IMR-90 (cell line): Measurements from ENCODE around the gene RNF123. TPM values are rescaled to one million over a fixed set of nuclear protein-coding genes. Genes with fewer than 3 reads are reported as not detected.
A peak's percentile ranks its signal among the peaks of the same experiment; 100 is the strongest.

Experiments used
- ATAC-seq: fragments of 200-7000 bp; cut with Tn5 transposase; 2 replicates; pipeline ENCODE4 v1.9.1; 2020; ENCODE audit warnings: low read depth, mild to moderate bottlenecking, moderate library complexity
- BruUV-seq: library from RNA; stranded (reverse); fragments of 400-500 nt; replicated peaks from 2 replicates; lab custom pipeline; 2021; lab: Mats Ljungman, UMichigan
- CTCF ChIA-PET: fragments of 300-600 bp; formaldehyde crosslinking; extraction: SDS; loops from one replicate; lab custom pipeline; 2021; ENCODE audit warnings: antibody characterized with exemption; lab: Yijun Ruan, JAX
- POLR2A ChIA-PET: fragments of 300-600 bp; sonication (Branson Sonifier 250); formaldehyde crosslinking; loops from one replicate; lab custom pipeline; 2022; ENCODE audit warnings: antibody characterized with exemption; ENCODE audit not compliant: unreplicated experiment; lab: Charles Lee
- DNase-seq: peaks from one replicate; pipeline ENCODE4 v3.0.0; 2013
- H2AFZ ChIP-seq: replicated peaks from 2 replicates; pipeline ENCODE3; 2013; ENCODE audit warnings: low read length, mild to moderate bottlenecking; ENCODE audit not compliant: poor library complexity
- H2AK5ac ChIP-seq: 2 replicates; pipeline ENCODE4 v1.6.1; 2013; ENCODE audit warnings: low read depth, low read length, inconsistent platforms
- H2AK9ac ChIP-seq: replicated peaks from 2 replicates; pipeline ENCODE3; 2013; ENCODE audit warnings: mild to moderate bottlenecking, low read depth, low read length, moderate library complexity; ENCODE audit not compliant: poor library complexity
- H2BK120ac ChIP-seq: 2 replicates; pipeline ENCODE4 v1.6.1; 2013; ENCODE audit warnings: low read depth, low read length, inconsistent platforms
- H2BK15ac ChIP-seq: 3 replicates; pipeline ENCODE4 v1.6.1; 2013; ENCODE audit warnings: low read depth, low read length, inconsistent platforms
- H2BK20ac ChIP-seq: 2 replicates; pipeline ENCODE4 v1.6.1; 2013; ENCODE audit warnings: low read depth, mild to moderate bottlenecking, inconsistent platforms, low read length, moderate library complexity
- H2BK5ac ChIP-seq: 2 replicates; pipeline ENCODE4 v1.6.1; 2013; ENCODE audit warnings: mild to moderate bottlenecking, low read depth, low read length, inconsistent platforms; ENCODE audit not compliant: poor library complexity, severe bottlenecking
- H3K14ac ChIP-seq: replicated peaks from 2 replicates; pipeline ENCODE4 v1.6.1; 2013; ENCODE audit warnings: low read depth, low read length, inconsistent platforms
- H3K18ac ChIP-seq: 2 replicates; pipeline ENCODE4 v1.6.1; 2013; ENCODE audit warnings: low read depth, low read length, control low read depth
- H3K23ac ChIP-seq: 2 replicates; pipeline ENCODE4 v1.6.1; 2013; ENCODE audit warnings: low read depth, low read length, inconsistent platforms
- H3K27ac ChIP-seq: 2 replicates; pipeline ENCODE4 v1.5.1; 2013; ENCODE audit warnings: mild to moderate bottlenecking, control low read depth, low read length; ENCODE audit not compliant: insufficient read depth
- H3K27me3 ChIP-seq: 2 replicates; pipeline ENCODE4 v1.6.1; 2013; ENCODE audit warnings: low read length; ENCODE audit not compliant: control insufficient read depth, insufficient read depth
- H3K36me3 ChIP-seq: 2 replicates; pipeline ENCODE4 v1.6.1; 2013; ENCODE audit warnings: low read length, mixed read lengths; ENCODE audit not compliant: control insufficient read depth, insufficient read depth
- H3K4ac ChIP-seq: 2 replicates; pipeline ENCODE4 v1.6.1; 2013; ENCODE audit warnings: low read depth, low read length, inconsistent platforms
- H3K4me1 ChIP-seq: 2 replicates; pipeline ENCODE4 v1.6.1; 2013; ENCODE audit warnings: low read length, mixed read lengths; ENCODE audit not compliant: control insufficient read depth, insufficient read depth
- H3K4me2 ChIP-seq: 2 replicates; pipeline ENCODE4 v1.6.1; 2013; ENCODE audit warnings: low read depth, mild to moderate bottlenecking, control low read depth, low read length, moderate library complexity
- H3K4me3 ChIP-seq: 2 replicates; pipeline ENCODE4 v1.5.1; 2013; ENCODE audit warnings: low read depth, mild to moderate bottlenecking, control low read depth, low read length, moderate library complexity; ENCODE audit not compliant: insufficient read depth
- H3K56ac ChIP-seq: 2 replicates; pipeline ENCODE4 v1.6.1; 2013; ENCODE audit warnings: low read length, inconsistent platforms; ENCODE audit not compliant: insufficient read depth; ENCODE audit errors: extremely low read depth
- H3K79me1 ChIP-seq, 2 experiments: 2 replicates each; pipeline ENCODE4 v1.6.1; 2013; ENCODE audit warnings: low read length in 2 of 2, inconsistent platforms in 1 of 2, low read depth in 1 of 2
- H3K9ac ChIP-seq: 2 replicates; pipeline ENCODE4 v1.6.1; 2013; ENCODE audit warnings: low read depth, low read length, control low read depth
- H3K9me1 ChIP-seq: 2 replicates; pipeline ENCODE4 v1.6.1; 2013; ENCODE audit warnings: low read length, inconsistent platforms; ENCODE audit not compliant: insufficient read depth
- H3K9me3 ChIP-seq: 2 replicates; pipeline ENCODE4 v1.6.1; 2013; ENCODE audit warnings: low read length; ENCODE audit not compliant: control insufficient read depth, insufficient read depth
- H4K20me1 ChIP-seq: 2 replicates; pipeline ENCODE4 v1.6.1; 2013; ENCODE audit warnings: low read length, inconsistent platforms; ENCODE audit not compliant: insufficient read depth
- H4K5ac ChIP-seq: 2 replicates; pipeline ENCODE4 v1.6.1; 2013; ENCODE audit warnings: mild to moderate bottlenecking, low read depth, low read length, control low read depth
- H4K8ac ChIP-seq, 2 experiments: 2 replicates each; pipeline ENCODE4 v1.6.1; 2013; ENCODE audit warnings: low read depth in 2 of 2, low read length in 2 of 2, control low read depth in 1 of 2, inconsistent platforms in 1 of 2
- H4K91ac ChIP-seq: 2 replicates; pipeline ENCODE4 v1.6.1; 2013; ENCODE audit warnings: low read depth, low read length, inconsistent platforms; ENCODE audit not compliant: insufficient read depth
- CHD1 ChIP-seq: IDR thresholded peaks from 2 replicates; pipeline ENCODE4 v1.6.1; 2012; ENCODE audit warnings: low read depth, low read length, improper control_type of control experiment
- FOS ChIP-seq: fragments of 150-350 bp; IDR thresholded peaks from 2 replicates; pipeline ENCODE4 v1.6.1; 2016; ENCODE audit warnings: low read depth, low read length
- MAFK ChIP-seq: IDR thresholded peaks from 2 replicates; pipeline ENCODE4 v1.6.1; 2012; ENCODE audit warnings: low read depth, low read length, improper control_type of control experiment
- MAZ ChIP-seq: IDR thresholded peaks from 2 replicates; pipeline ENCODE4 v1.6.1; 2012; ENCODE audit warnings: low read depth, mild to moderate bottlenecking, low read length, improper control_type of control experiment, moderate library complexity, borderline replicate concordance
- MXI1 ChIP-seq: IDR thresholded peaks from 2 replicates; pipeline ENCODE4 v1.6.1; 2012; ENCODE audit warnings: low read depth, mild to moderate bottlenecking, low read length, moderate library complexity, borderline replicate concordance
- POLR2A ChIP-seq: IDR thresholded peaks from 2 replicates; pipeline ENCODE4 v1.6.1; 2012; ENCODE audit warnings: mild to moderate bottlenecking, low read depth, low read length
- RAD21 ChIP-seq: IDR thresholded peaks from 2 replicates; pipeline ENCODE4 v1.6.1; 2012; ENCODE audit warnings: low read length, improper control_type of control experiment
- RCOR1 ChIP-seq: IDR thresholded peaks from 2 replicates; pipeline ENCODE4 v1.6.1; 2012; ENCODE audit warnings: mild to moderate bottlenecking, low read length, improper control_type of control experiment; ENCODE audit not compliant: insufficient replicate concordance
- RFX5 ChIP-seq: IDR thresholded peaks from 2 replicates; pipeline ENCODE4 v1.8.0; 2012; ENCODE audit warnings: low read depth, mild to moderate bottlenecking, low read length, moderate library complexity
- SMC3 ChIP-seq: fragments of 150-350 bp; IDR thresholded peaks from 2 replicates; pipeline ENCODE4 v1.6.1; 2016; ENCODE audit warnings: low read depth, mild to moderate bottlenecking, antibody characterized with exemption, low read length, moderate library complexity
- WGBS, 2 experiments: methylation state at CpG; one replicate each; pipeline versions ENCODE4 v1.1.5 to v1.1.7; 2013; ENCODE audit warnings: missing lambda C conversion rate in 2 of 2; ENCODE audit not compliant: insufficient read length in 1 of 2; ENCODE audit errors: extremely low coverage in 2 of 2; 5-methylcytosine and 5-hydroxymethylcytosine counted together
- dilution Hi-C: fragments of 300-500 bp; cut with HindIII; formaldehyde crosslinking; loops from one replicate; pipeline ENCODE4 v1.14.3; 2018; ENCODE audit warnings: low sequenced_read_pairs; ENCODE audit not compliant: unreplicated experiment
- in situ Hi-C: fragments of 300-500 bp; cut with MboI; formaldehyde crosslinking; loops from 3 replicates; pipeline ENCODE4 v1.14.3; 2019; ENCODE audit warnings: low sequenced_read_pairs, inconsistent platforms, mixed read lengths
- intact Hi-C: fragments of 100-400 bp; cut with micrococcal nuclease; formaldehyde crosslinking; loops from 2 replicates; pipeline ENCODE4 v1.10.0; 2022
- polyA plus RNA-seq, 3 experiments: library from polyadenylated mRNA; depleted of rRNA; stranded (reverse); fragments of >200 nt; gene quantifications; 2 replicates each; pipeline ENCODE4 v1.2.3, GENCODE V29; 2012; ENCODE audit warnings: low replicate concordance in 1 of 3
- total RNA-seq: library from RNA; depleted of rRNA; stranded (reverse); fragments of >200 nt; gene quantifications from 2 replicates; pipeline ENCODE4 v1.2.3, GENCODE V29; 2012
- TF ChIP-seq, protein P1 (sequence below): fragments of 150-350 bp; IDR thresholded peaks from 2 replicates; pipeline ENCODE4 v1.6.1; 2016; ENCODE audit warnings: low read depth, mild to moderate bottlenecking, low read length, moderate library complexity, borderline replicate concordance
- TF ChIP-seq, protein P2 (sequence below): conservative IDR thresholded peaks from 2 replicates; pipeline ENCODE4 v1.5.1; 2012; ENCODE audit warnings: mild to moderate bottlenecking, low read depth, low read length, improper control_type of control experiment
- TF ChIP-seq, protein P3 (sequence below): fragments of 150-350 bp; IDR thresholded peaks from 2 replicates; pipeline ENCODE4 v1.6.1; 2017; ENCODE audit warnings: mild to moderate bottlenecking, antibody characterized with exemption, low read length, low read depth

RNF123 gene
- total and polyA plus RNA-seq, 2 of the 4 experiments (the other 2 are of a cell fraction), result 13.4 to 37.7 TPM

DNA sequence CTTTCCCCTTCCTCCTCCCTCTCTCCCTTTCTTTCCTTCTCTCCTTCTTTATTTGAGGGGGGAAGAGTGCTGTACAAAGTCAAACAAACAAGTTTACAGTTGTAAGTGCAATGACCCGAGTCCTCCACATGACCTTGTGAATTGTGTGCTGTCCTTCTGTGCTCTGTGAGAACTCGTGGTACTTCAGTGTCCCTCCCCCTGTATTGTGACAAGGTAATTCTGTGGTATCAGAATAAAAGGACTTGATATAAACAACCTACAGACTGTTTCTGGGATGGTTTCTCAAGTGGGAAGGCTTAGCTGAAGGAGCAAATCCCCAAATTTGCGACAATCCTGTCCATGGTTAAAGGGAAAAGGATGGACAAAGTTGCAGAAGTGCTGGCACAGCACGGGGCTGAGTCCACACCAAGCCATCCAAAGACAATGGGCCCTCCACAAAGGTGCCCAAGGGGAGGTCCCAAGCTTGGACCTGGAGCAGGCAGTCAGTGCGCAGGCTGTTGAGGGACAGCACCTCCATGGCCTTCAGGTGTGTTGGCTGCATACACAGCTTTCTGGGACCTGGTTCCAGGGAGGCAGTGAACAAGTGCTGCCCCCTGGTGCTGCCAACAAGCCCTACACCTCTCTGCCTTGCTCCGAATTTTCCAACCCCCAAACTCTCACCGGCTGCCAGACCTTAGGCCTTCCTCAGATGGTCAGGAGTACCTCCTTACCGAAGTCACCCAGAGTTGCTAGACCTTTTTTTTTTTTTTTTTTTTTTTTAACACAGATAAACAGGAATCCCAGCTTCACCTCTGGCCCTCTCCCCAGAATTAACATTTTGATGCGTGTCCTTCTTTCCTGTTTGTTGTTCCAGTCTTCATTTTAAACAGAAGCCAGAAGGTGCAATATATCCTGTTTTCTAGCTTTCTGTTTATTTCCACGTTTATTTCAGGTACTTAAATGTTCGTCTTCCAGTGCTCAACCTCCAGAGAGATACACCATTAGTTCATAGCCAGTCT is 17.8 kb upstream of the RNF123 start:
- in situ Hi-C loops (no loop called here), intact Hi-C loops (loop anchor here (1.0 to 5.0 kb wide), 3 partner anchors 105 to 259 kb away; partner anchors contain the start of genes RHOA and TCTA), dilution Hi-C loops (no loop called here)
- Histone ChIP-seq H3K9ac (no peak overlapping the region), H4K91ac (no peak overlapping the region), H3K9me3 (no peaks in the 10 kb centered on the region), H2AK9ac (peak overlapping the region; percentile 75), H2BK120ac (no peak overlapping the region), H3K27me3 (0 out of 2 replicates have a peak, but pooled peaks cover 2% of the 10 kb centered on the region), H4K8ac (no peak overlapping the region), H3K4me1 (peaks cover 12% of the 10 kb centered on the region), H4K5ac (no peak overlapping the region), H3K27ac (no peak overlapping the region), H2BK15ac (no peak overlapping the region), H3K79me1 (peaks cover 19 to 31% of the 10 kb centered on the region in 2 experiments), H3K23ac (no peak overlapping the region), H3K9me1 (peaks cover 17% of the 10 kb centered on the region), H2AFZ (peak overlapping the region; percentile 13), H2AK5ac (no peak overlapping the region), H4K20me1 (peaks cover 10% of the 10 kb centered on the region; the same call in 1 of the 2 replicates), H2BK5ac (no peak overlapping the region), H3K4ac (no peak overlapping the region), H3K14ac (no peak overlapping the region), H3K4me2 (no peak overlapping the region), H3K4me3 (no peak overlapping the region), H3K18ac (no peak overlapping the region), H3K56ac (no peak overlapping the region), H2BK20ac (no peak overlapping the region), H3K36me3 (peaks cover 10% of the 10 kb centered on the region)
- ChIA-PET CTCF (interaction anchor here (0.8 to 1.8 kb wide), 4 partner anchors 118 to 134 kb away, joined by 3 to 23 read pairs (median 3); no protein-coding TSS in a partner anchor), POLR2A (no interaction called here)
- ATAC-seq (0 out of 2 replicates have a peak, but pooled peaks have one; percentile 4), DNase-seq (peak; percentile 53)
- WGBS, 2 experiments, result 33% methylated on average over 4 of the region's 11 CpGs; no CpG with 5 or more reads in 1 of the 2 experiments
- BruUV-seq, result no TSS peak
- TF ChIP-seq CHD1, result no peak
- no peak for TF ChIP-seq MXI1
- peak; percentile 85 for TF ChIP-seq RAD21
- no peak for TF ChIP-seq RFX5
- no peak for TF ChIP-seq RCOR1
- TF ChIP-seq, protein P1, sequence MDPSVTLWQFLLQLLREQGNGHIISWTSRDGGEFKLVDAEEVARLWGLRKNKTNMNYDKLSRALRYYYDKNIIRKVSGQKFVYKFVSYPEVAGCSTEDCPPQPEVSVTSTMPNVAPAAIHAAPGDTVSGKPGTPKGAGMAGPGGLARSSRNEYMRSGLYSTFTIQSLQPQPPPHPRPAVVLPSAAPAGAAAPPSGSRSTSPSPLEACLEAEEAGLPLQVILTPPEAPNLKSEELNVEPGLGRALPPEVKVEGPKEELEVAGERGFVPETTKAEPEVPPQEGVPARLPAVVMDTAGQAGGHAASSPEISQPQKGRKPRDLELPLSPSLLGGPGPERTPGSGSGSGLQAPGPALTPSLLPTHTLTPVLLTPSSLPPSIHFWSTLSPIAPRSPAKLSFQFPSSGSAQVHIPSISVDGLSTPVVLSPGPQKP, result no peak
- TF ChIP-seq SMC3, result peak; percentile 92
- TF ChIP-seq MAFK, result no peak
- TF ChIP-seq MAZ, result peak; percentile 37; the same call in 1 of the 2 replicates
- TF ChIP-seq, protein P2, sequence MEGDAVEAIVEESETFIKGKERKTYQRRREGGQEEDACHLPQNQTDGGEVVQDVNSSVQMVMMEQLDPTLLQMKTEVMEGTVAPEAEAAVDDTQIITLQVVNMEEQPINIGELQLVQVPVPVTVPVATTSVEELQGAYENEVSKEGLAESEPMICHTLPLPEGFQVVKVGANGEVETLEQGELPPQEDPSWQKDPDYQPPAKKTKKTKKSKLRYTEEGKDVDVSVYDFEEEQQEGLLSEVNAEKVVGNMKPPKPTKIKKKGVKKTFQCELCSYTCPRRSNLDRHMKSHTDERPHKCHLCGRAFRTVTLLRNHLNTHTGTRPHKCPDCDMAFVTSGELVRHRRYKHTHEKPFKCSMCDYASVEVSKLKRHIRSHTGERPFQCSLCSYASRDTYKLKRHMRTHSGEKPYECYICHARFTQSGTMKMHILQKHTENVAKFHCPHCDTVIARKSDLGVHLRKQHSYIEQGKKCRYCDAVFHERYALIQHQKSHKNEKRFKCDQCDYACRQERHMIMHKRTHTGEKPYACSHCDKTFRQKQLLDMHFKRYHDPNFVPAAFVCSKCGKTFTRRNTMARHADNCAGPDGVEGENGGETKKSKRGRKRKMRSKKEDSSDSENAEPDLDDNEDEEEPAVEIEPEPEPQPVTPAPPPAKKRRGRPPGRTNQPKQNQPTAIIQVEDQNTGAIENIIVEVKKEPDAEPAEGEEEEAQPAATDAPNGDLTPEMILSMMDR, result peak; percentile 84
- TF ChIP-seq, protein P3, sequence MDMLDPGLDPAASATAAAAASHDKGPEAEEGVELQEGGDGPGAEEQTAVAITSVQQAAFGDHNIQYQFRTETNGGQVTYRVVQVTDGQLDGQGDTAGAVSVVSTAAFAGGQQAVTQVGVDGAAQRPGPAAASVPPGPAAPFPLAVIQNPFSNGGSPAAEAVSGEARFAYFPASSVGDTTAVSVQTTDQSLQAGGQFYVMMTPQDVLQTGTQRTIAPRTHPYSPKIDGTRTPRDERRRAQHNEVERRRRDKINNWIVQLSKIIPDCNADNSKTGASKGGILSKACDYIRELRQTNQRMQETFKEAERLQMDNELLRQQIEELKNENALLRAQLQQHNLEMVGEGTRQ, result no peak
- no peak for TF ChIP-seq POLR2A
- no peak for TF ChIP-seq FOS
